ENCODE results near the gene EFR3B.

Gene EFR3B

DNA sequence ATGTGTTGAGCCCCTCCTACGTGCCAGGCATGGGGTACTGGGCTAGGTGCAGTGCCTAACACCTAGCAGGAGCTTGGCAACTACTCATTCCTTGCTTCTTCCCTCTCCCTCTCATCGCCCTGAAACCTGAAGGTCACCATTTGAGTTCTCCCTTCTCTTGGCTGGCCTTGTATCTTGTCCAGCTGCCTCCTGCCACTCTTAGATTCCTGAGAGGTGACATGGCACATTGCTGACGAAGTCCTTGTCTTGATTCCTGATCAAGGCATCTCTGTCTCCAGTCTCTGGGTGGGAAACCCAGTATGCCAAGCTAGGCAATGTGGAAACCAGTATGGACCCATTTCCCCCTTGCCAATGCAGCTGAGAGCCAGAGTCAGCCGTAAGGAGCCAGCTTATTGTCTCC, 9.0 kb upstream of the EFR3B start:
- no peak for DNase-seq (ENCODE audit: low read depth in 1 of 2, low spot score in 1 of 2)

DNA sequence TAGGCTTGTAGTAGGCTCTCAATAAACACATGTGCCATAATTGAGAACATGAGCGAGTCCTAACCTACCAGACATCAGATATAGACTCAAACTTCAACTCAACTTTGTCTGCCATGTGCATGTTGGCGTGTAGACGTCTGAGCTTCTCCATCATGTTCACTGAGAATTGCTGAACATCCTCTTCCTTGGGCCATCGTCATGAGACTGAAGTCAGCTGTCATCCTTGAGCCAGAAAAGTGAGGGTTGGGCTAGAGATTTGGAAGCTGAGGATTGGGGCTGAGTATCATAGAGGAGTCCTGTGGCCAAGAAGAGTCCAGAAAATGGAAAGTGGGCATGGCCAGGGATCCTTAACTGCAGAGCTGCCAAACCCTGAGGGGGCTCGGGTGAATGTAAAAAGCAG, 7.8 kb upstream of the EFR3B start:
- DNase-seq (ENCODE audit: low read depth in 1 of 2, low spot score in 1 of 2), result no peak

GRCh38 chr2:25035537-25036220, 6.2 kb upstream of the EFR3B start:
- no peak for DNase-seq (ENCODE audit: low read depth in 1 of 2, low spot score in 1 of 2)

GRCh38 chr2:25036221-25036559, 5.7 kb upstream of the EFR3B start:
- no peak for DNase-seq (ENCODE audit: low read depth in 1 of 2, low spot score in 1 of 2)

GRCh38 chr2:25039126-25039525, 2.8 kb upstream of the EFR3B start:
- DNase-seq (ENCODE audit: low read depth in 1 of 2, low spot score in 1 of 2), result no peak

DNA sequence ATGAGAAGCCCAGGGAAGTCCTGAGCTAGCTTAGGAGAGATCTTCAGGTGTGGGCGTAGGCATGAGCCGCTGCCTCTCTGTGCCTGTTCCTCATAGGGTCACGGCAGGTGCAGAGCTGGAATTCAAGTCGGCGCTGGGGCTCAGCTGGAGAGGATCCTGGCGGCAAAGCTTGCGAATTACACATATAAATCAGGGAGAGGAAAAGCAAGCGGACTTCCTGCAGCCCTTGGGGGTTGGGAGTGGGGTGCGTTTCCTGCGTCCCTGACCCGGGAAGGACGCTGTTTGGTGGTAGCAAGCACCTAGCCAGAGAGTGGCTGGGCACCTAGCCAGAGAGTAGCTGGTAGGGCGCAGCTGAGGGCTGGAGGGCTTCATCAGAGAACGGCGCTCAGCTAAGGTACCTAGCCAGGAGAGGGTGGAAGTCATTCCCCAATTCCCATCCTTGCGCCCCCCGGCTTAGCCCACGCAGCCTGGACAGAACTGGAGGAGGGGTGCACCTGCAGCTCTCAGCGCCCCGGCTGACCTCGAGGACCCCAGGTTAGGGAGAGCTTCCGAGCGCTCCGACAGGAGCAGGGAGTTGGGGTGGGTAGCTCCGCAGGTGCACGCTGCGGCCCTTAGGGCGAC, 459 bp upstream of the EFR3B start:
- no peak for DNase-seq (ENCODE audit: low read depth in 1 of 2, low spot score in 1 of 2)

DNA sequence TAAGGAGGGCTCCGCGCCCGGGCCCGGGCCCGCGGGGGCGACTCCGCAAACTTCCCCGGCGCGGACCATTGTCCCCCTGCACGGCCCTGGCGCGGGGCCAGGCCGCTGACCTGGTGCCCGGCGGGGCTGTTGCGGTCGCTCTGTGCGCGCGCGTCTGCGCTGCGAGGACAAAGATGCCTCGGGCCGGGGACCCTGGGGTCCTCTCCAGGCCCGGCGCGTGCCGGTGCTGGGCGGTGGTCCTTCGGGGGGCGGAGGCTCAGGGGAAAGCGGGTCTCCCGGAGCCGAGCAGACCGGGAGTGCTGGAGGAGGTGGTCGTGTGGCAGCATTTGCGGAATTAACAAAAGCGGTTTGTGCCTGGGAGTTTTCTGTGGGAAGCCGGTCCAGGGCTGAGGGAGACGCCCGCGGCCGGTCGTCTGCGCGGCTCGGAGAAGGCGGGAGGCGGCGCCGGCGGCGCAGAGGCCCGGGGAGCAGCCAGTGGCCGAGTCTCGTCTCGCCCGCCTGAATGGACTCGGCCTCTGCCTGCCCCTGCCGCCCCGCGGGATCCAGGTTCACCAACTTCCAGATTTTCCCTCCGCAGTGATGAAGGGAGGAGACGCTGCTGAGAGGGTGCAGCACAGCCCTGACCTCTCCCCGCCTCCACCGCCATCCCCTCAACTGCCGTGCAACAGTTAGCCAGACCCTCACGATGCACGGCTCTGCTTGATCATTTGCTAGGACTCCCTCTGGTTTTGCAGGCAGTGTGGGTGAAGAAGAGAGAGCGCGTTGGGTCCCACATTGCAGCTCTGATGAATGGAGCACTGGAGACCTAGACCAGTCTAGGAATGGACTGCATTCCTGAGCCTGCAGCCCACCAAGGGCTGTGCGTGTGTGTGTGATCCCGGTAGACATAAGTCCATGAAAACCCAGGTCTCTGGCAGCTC, 705 bp downstream of the EFR3B start:
- DNase-seq (ENCODE audit: low read depth in 1 of 2, low spot score in 1 of 2), result no peak

DNA sequence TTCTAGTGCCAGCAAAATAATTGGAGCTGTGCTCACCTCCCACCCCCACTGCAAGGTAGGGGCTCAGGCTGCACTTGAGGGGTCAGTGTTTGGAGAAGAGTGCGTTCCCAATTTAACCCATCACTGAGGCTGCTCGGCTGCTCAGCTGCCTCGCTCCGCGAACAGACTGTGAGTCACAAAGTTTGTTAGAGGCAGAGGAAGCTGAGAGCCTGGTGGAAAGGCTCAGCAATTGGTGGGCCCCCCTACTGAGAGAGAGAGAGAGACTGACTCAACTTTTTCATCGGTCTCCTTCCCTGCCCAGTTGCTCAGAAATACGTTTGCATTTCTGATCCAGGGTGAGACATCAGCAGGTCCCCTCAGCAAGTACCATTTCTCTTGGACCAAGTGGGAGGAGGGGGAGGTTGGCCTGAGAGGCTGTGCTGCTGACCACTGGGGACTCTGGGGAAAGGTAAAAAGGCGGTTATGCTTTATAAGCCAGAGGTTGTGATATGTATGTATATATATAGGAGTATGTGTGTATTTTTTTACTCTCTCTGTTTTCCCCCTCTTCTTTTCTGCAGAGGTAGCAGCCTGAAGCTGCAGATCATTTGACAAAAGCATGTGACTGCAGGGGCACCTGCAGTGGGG, 1.5 kb downstream of the EFR3B start:
- DNase-seq (ENCODE audit: low read depth in 1 of 2, low spot score in 1 of 2), result peak in 1 of 2 donors; percentile 18

- DNase-seq (ENCODE audit: low read depth in 1 of 2, low spot score in 1 of 2), result no peak
Observed at GRCh38 chr2:25044011-25044410, 2.1 kb downstream of the EFR3B start.

GRCh38 chr2:25044990-25045389, 3.1 kb downstream of the EFR3B start:
- no peak for DNase-seq (ENCODE audit: low read depth in 1 of 2, low spot score in 1 of 2)

DNA sequence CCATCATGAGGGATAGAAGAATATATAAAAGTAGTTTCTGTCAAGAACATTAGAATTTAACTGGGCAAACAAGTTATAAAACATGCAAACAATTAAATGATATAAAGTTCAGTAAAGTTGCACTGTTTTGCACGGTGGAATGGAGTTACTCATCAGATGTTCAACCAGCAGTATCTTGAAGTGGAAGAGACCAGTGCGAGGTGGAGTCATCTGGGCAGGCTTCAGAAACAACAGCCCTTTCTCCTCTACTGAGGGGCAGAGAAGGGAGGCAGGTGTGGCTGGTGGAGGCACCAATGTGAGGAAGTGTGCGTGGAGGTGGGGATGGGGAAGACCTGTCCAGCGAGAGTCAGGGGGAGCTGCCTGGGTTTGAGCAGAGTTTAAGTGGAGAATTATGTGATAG, 7.5 kb downstream of the EFR3B start:
- DNase-seq (ENCODE audit: low read depth in 1 of 2, low spot score in 1 of 2), result no peak

DNA sequence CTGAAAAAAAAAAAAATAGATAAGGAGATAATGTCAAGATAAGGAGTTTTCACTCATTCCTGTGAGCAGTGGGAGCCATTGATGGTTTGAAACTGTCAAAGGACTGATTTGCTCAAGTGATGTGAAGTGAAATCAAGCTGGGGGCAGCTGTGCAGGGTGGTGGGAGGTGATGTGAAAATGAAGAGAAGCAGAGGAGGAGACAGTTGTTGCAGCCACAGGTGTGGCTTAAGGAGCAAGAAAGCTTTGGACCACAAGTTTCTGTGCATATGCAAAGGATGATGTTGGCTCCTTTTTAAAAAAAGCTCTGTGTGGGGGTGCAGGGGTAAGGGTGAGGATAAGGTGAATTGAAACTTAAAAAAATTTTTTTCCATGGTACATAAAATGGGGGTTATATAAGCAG, 8.3 kb downstream of the EFR3B start:
- no peak for DNase-seq (ENCODE audit: low read depth in 1 of 2, low spot score in 1 of 2)

GRCh38 chr2:25053041-25053440, 11.2 kb downstream of the EFR3B start:
- no peak for DNase-seq (ENCODE audit: low read depth in 1 of 2, low spot score in 1 of 2)

DNA sequence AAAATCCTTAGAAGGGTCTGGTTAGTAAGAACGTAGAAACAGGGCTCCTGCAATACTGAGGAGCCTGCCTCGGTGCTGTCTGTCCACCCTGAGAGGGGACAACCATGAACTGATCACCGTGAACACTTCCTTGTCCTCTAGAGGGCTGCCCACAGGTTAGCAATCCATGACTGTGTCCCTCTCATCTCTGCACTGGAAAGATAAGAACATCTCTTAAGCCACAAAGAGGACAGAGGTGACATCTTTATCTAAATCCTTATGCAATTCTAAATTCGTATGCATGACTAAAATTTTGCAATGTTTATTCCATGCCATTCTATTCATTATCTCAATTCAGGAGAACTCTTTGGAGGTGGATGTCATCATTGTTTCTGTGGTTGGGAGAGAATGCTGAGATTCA, 12.8 kb downstream of the EFR3B start:
- no peak for DNase-seq (ENCODE audit: low read depth in 1 of 2, low spot score in 1 of 2)

GRCh38 chr2:25055376-25055920, 13.6 kb downstream of the EFR3B start:
- DNase-seq (ENCODE audit: low read depth in 1 of 2, low spot score in 1 of 2), result no peak

DNA sequence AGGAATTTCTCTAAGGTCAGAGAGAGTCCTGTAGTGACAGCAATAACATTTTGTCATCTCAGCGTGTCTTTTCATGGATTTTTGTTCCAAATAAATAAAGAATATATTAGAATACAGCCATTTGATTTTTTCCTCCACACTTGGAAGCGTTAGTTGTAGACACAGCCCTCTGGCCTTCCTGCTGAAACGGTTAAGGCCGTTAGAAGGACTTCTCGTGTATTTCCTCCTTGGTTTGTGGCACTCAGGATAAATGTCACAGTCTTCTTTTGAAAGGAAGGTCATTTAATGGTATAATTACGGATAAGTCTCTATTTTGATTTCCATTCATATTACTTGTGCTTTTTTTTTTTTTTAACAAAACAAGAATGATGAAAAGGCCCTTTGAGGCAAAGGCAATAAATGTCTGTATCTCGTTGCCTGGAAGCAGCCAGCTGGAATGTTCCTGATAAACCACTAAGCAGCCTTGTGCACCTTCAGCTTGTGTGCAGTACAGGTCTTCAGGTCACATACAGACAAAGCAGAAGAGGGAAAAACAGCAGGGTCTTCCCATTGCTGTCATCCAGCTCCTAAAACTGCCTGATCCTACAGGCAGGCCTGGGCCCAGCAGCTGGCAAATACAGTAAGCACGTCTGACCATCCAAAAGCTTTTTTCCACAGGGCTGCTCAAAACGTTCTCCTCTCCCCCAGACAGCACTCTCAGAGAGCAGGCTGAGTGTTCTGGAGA, 14.4 kb downstream of the EFR3B start:
- DNase-seq (ENCODE audit: low read depth in 1 of 2, low spot score in 1 of 2), result no peak

DNA sequence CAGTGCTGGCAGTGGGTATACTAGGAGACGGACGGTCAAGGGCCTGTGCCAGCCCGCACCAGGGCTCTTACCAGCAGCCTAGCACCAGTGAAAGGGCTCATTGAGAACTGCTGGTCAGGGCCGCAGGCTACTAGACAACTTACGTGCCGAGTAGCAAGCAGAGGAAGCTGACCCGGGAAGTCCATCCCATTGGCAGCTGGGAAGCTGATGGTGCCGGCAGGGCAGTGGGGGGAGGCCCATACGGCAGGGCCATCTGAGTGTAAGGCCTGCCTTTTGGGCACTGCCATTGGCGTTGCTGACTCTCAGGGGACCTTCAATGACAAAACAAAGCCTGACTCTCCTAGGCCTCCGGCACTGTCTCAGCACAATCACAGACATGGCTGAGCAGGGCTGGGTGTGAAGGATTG, 20.6 kb downstream of the EFR3B start:
- DNase-seq (ENCODE audit: low read depth in 1 of 2, low spot score in 1 of 2), result no peak

DNA sequence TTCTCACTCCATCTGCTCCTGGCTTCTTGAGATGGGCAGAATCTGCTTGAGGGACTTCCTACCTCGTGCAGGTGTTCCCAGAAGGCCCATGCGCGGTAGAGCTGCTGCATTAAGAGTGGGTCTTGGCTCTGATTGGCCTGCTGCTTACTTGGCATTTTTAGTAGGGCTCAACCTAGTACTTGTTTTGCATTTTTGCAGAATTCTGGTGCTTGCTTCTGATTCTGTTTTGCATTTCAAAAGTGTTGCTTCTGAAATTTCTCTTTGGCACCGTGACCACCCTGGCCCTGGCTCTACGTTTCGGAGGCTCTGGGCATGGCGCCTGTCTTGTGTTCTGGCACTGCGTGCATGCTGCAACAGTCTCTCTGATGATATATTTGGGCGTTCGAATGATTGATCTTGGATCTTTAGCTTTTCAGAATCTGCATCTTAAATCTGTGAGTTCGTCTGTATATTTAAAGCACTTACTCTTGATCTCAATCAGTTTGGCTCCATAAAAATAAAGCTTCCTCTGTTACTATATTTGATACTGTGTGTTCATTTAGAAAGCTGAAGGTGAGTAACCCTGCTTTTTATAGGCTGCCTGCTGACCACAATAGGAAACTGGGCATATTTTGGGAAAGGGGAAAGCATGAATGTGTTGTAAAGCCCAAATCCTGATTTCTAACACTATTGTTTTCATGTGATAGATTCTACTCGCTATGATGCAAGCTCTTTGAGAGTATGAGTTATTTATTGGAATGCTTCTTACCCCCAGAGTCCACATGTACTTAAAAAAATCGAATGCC, 22.2 kb downstream of the EFR3B start:
- no peak for DNase-seq (ENCODE audit: low read depth in 1 of 2, low spot score in 1 of 2)

DNA sequence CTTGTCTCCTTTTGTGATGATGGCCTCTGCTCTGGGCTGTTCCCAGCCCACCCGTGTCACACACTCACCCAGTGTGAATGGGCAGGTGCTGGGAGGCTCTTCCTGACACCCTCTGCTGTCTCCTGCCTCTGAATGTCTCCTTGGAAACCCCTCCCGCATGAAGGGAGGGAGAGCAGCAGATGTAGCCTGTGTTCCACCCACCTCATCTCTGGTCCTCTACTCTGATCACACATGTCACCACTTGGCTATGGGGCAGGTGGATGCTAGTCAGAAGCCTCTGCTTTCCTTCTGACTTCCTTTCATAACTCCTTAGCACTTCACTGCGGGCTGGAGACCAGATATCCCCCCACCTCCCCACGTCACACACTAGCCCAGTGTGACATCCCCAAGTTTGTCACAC, 23.9 kb downstream of the EFR3B start:
- no peak for DNase-seq (ENCODE audit: low read depth in 1 of 2, low spot score in 1 of 2)

- no peak for DNase-seq (ENCODE audit: low read depth in 1 of 2, low spot score in 1 of 2)
Observed at GRCh38 chr2:25066455-25066854, 24.6 kb downstream of the EFR3B start.

Data from stimulated activated CD4-positive, alpha-beta T cell treated with anti-CD3 and anti-CD28 coated beads, Interleukin-15, amount 100 ng/mL, for 1 hour (primary cell).